ENCODE measurements around the gene CBX6.

Gene CBX6

GRCh38 chr22:38873469-38874411, 1.7 kb upstream of the CBX6 start:
- DNase-seq: no peak

- peak; percentile 90 for DNase-seq
Measured at GRCh38 chr22:38872831-38873248, 824 bp upstream of the CBX6 start.

GRCh38 chr22:38871360-38872171, 450 bp downstream of the CBX6 start:
- DNase-seq: no peak

- DNase-seq: no peak
Measured at GRCh38 chr22:38870791-38871359, 1.1 kb downstream of the CBX6 start.

- peak; percentile 90 for DNase-seq
Measured at GRCh38 chr22:38870312-38870741, 1.7 kb downstream of the CBX6 start.

GRCh38 chr22:38869663-38870062, 2.4 kb downstream of the CBX6 start:
- no peak for DNase-seq

GRCh38 chr22:38868886-38869381, 3.1 kb downstream of the CBX6 start:
- no peak for DNase-seq

GRCh38 chr22:38868286-38868721, 3.7 kb downstream of the CBX6 start:
- no peak for DNase-seq

GRCh38 chr22:38867471-38868285, 4.3 kb downstream of the CBX6 start:
- DNase-seq: no peak

GRCh38 chr22:38867124-38867455, 4.9 kb downstream of the CBX6 start:
- DNase-seq: no peak

- DNase-seq: no peak
Measured at GRCh38 chr22:38866399-38867123, 5.5 kb downstream of the CBX6 start.

GRCh38 chr22:38866024-38866398, 6.0 kb downstream of the CBX6 start:
- no peak for DNase-seq

GRCh38 chr22:38865201-38866023, 6.6 kb downstream of the CBX6 start:
- DNase-seq: peak; percentile 29

GRCh38 chr22:38864361-38865191, 7.4 kb downstream of the CBX6 start:
- no peak for DNase-seq

GRCh38 chr22:38863531-38864131, 8.4 kb downstream of the CBX6 start:
- DNase-seq: no peak

GRCh38 chr22:38862375-38863329, 9.4 kb downstream of the CBX6 start:
- no peak for DNase-seq

GRCh38 chr22:38861927-38862326, 10.1 kb downstream of the CBX6 start:
- no peak for DNase-seq

Measured in right hindlimb (tissue), 1 donor.